GM21529 (cell line): ENCODE data around the gene RCCD1.
"Not testable (repeated sequence)": the region's sequence is repeated elsewhere in the genome, so short reads cannot be mapped to it uniquely, and the experiment has no call there.

Source experiments
- ATAC-seq: cut with Tn5 transposase; IDR thresholded peaks from one replicate; pipeline ENCODE4 v1.9.1; 2021; ENCODE audit not compliant: unreplicated experiment

RCCD1 gene

GRCh38 chr15:90918034-90918788 lies 36.5 kb upstream of the RCCD1 start:
- no peak for ATAC-seq

GRCh38 chr15:90918835-90919234 lies 35.8 kb upstream of the RCCD1 start:
- no peak for ATAC-seq

- no peak for ATAC-seq
Measured at GRCh38 chr15:90921887-90922286, 32.8 kb upstream of the RCCD1 start.

GRCh38 chr15:90922712-90923322 lies 31.9 kb upstream of the RCCD1 start:
- peak; percentile 82 for ATAC-seq

- peak; percentile 73 for ATAC-seq
Measured at GRCh38 chr15:90924375-90924774, 30.3 kb upstream of the RCCD1 start.

GRCh38 chr15:90926766-90927165 lies 27.9 kb upstream of the RCCD1 start:
- ATAC-seq: not testable (repeated sequence)

- not testable (repeated sequence) for ATAC-seq
Measured at GRCh38 chr15:90928106-90928505, 26.6 kb upstream of the RCCD1 start.

GRCh38 chr15:90929246-90930019 lies 25.3 kb upstream of the RCCD1 start:
- ATAC-seq: no peak

GRCh38 chr15:90930861-90931574 lies 23.7 kb upstream of the RCCD1 start:
- ATAC-seq: no peak

- ATAC-seq: no peak
Measured at GRCh38 chr15:90931575-90931827, 23.2 kb upstream of the RCCD1 start.

- peak; percentile 46 for ATAC-seq
Measured at GRCh38 chr15:90931828-90932659, 22.6 kb upstream of the RCCD1 start, which contains the start of gene HDDC3. Gene HDDC3, minus strand, starts transcription at chr15:90932549. Its CDS starts 9 bp downstream, at chr15:90932540.

GRCh38 chr15:90932660-90932991 lies 22.1 kb upstream of the RCCD1 start:
- no peak for ATAC-seq

GRCh38 chr15:90933301-90933700 lies 21.4 kb upstream of the RCCD1 start:
- no peak for ATAC-seq

- ATAC-seq: peak; percentile 31
Measured at GRCh38 chr15:90934256-90934948, 20.3 kb upstream of the RCCD1 start.

- peak; percentile 64 for ATAC-seq
Measured at GRCh38 chr15:90934949-90935751, 19.5 kb upstream of the RCCD1 start, which contains the start of gene UNC45A. Gene UNC45A, plus strand, starts transcription at chr15:90935285. Its CDS starts 40 bp downstream, at chr15:90935325.

- ATAC-seq: no peak
Measured at GRCh38 chr15:90936823-90937222, 17.9 kb upstream of the RCCD1 start.

GRCh38 chr15:90938261-90938660 lies 16.4 kb upstream of the RCCD1 start:
- ATAC-seq: no peak

GRCh38 chr15:90939756-90940155 lies 14.9 kb upstream of the RCCD1 start:
- no peak for ATAC-seq

GRCh38 chr15:90941038-90941437 lies 13.6 kb upstream of the RCCD1 start:
- ATAC-seq: no peak
